Measurements from ENCODE around the gene SDR39U1. TPM values are rescaled to one million over a fixed set of nuclear protein-coding genes. Genes with fewer than 3 reads are reported as not detected.
"Not testable (repeated sequence)": the region's sequence is repeated elsewhere in the genome, so short reads cannot be mapped to it uniquely, and the experiment has no call there.

Gene SDR39U1
- total and polyA plus RNA-seq, 7 donors: 55.7 to 110 (median 63.6) TPM

DNA sequence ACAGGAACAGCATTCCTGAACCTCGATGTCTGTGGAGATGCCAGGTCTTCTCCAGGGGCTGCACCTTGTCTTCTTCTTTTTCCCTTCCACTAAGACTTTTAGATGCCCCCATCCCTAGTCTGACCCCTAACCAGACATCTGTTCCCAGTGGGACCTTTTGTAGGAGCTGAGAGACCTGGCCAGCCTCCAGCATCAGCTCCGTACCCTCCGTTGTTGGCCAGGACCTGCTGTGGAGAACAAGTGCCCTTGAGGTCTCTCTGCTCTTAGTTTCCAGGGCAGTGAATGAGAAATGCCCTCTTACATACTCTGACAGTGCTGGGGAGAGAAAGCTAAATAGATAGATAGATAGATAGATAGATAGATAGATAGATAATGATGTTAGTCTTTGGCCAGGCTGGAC lies 16.8 kb upstream of the SDR39U1 start:
- no peak overlapping the region for H3K27ac ChIP-seq
- H3K4me3 ChIP-seq: no peak overlapping the region
- no peaks in the 10 kb centered on the region for H3K4me1 ChIP-seq
- ATAC-seq: no peak
- peaks cover 0 to 1% (median 0%) of the 10 kb centered on the region in 3 donors for H3K27me3 ChIP-seq (ENCODE audit: insufficient read depth in 3 of 3, low read length in 2 of 3)
- intact Hi-C loops (cut with DNase I): no loop called here
- TF ChIP-seq, protein P1, sequence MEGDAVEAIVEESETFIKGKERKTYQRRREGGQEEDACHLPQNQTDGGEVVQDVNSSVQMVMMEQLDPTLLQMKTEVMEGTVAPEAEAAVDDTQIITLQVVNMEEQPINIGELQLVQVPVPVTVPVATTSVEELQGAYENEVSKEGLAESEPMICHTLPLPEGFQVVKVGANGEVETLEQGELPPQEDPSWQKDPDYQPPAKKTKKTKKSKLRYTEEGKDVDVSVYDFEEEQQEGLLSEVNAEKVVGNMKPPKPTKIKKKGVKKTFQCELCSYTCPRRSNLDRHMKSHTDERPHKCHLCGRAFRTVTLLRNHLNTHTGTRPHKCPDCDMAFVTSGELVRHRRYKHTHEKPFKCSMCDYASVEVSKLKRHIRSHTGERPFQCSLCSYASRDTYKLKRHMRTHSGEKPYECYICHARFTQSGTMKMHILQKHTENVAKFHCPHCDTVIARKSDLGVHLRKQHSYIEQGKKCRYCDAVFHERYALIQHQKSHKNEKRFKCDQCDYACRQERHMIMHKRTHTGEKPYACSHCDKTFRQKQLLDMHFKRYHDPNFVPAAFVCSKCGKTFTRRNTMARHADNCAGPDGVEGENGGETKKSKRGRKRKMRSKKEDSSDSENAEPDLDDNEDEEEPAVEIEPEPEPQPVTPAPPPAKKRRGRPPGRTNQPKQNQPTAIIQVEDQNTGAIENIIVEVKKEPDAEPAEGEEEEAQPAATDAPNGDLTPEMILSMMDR (IDR thresholded peaks at IDR 0.05): no peak
- no peaks in the 10 kb centered on the region for H3K36me3 ChIP-seq (ENCODE audit: insufficient read depth in 1 of 2, low read depth in 1 of 2)
- DNase-seq: no peak
- H3K9me3 ChIP-seq: peaks cover 5% of the 10 kb centered on the region
- 49 to 66% (median 64%) methylated on average over 3 of the region's 3 CpGs for WGBS, 3 donors

DNA sequence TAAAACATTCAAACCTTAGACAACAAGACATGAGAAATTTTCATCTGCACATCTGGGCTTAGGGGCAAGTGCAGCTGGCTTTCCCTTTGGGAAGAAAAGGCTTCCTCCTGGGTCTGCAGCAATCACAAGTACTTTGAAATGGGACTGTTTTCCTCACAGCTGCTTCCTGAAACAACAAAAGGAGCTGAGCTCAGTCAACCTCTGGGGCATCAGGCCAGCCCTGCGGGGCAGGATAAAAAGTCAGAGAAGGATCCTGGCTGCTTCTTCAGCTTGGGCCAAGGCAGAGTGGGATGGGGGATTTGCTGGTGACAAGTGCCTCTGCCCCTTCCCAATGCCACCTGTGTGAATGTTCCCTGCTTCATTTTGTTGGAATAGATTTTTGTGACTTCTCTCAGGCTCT lies 16.2 kb upstream of the SDR39U1 start:
- DNase-seq: no peak
- H3K4me3 ChIP-seq: no peak overlapping the region
- H3K27me3 ChIP-seq (ENCODE audit: insufficient read depth in 3 of 3, low read length in 2 of 3): peaks cover 0 to 1% (median 0%) of the 10 kb centered on the region in 3 donors
- H3K9me3 ChIP-seq: peaks cover 5% of the 10 kb centered on the region
- H3K27ac ChIP-seq: no peak overlapping the region
- H3K36me3 ChIP-seq (ENCODE audit: insufficient read depth in 1 of 2, low read depth in 1 of 2): no peaks in the 10 kb centered on the region
- TF ChIP-seq, protein P1 (IDR thresholded peaks at IDR 0.05): no peak
- 45 to 53% (median 45%) methylated on average over 1 of the region's 1 CpG for WGBS, 3 donors
- no peaks in the 10 kb centered on the region for H3K4me1 ChIP-seq
- no peak for ATAC-seq
- intact Hi-C loops (cut with DNase I): no loop called here

DNA sequence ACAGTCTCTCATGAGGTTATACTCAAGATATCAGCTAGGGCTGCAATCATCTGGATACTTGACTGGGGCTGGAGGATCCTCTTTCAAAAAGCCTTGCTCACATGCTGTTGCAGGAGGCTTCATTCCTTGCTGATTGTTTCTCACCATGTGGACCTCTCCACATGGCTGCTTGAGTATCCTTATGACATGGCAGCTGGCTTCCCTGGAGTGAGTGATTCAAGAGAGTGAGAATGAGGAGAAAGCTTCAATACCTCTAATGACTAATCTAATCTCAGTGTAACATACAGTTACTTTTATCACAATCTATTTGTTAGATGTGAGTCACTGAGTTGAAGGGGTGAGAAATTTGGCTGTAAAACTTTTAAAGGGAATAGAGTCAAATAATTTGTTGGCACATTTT lies 14.4 kb upstream of the SDR39U1 start:
- no peak for ATAC-seq
- H3K27me3 ChIP-seq (ENCODE audit: insufficient read depth in 3 of 3, low read length in 2 of 3): peaks cover 0 to 1% (median 0%) of the 10 kb centered on the region in 3 donors
- TF ChIP-seq, protein P1 (IDR thresholded peaks at IDR 0.05): no peak

DNA sequence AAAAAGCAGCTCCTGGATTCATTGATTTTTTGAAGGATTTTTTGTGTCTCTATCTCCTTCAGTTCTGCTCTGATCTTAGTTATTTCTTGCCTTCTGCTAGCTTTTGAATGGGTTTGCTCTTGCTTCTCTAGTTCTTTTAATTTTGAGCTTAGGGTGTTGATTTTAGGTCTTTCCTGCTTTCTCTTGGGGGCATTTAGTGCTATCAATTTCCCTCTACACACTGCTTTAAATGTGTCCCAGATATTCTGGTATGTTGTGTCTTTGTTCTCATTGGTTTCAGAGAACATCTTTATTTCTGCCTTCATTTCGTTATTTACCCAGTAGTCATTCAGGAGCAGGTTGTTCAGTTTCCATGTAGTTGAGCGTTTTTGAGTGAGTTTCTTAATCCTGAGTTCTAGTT lies 8.3 kb upstream of the SDR39U1 start:
- H3K9me3 ChIP-seq; intact Hi-C loops (cut with DNase I); H3K36me3 ChIP-seq (ENCODE audit: insufficient read depth in 1 of 2, low read depth in 1 of 2); H3K4me1 ChIP-seq; H3K4me3 ChIP-seq; H3K27me3 ChIP-seq (ENCODE audit: insufficient read depth in 3 of 3, low read length in 2 of 3); ATAC-seq; DNase-seq; H3K27ac ChIP-seq: not testable (repeated sequence)
- WGBS, 3 donors: 76 to 88% (median 77%) methylated on average over 2 of the region's 2 CpGs

More for the DNA sequence above, 14.4 kb upstream of the SDR39U1 start:
- Histone ChIP-seq H3K36me3 (ENCODE audit: insufficient read depth in 1 of 2, low read depth in 1 of 2) (no peaks in the 10 kb centered on the region), H3K4me3 (no peak overlapping the region), H3K4me1 (no peaks in the 10 kb centered on the region), H3K9me3 (peaks cover 5% of the 10 kb centered on the region), H3K27ac (no peak overlapping the region)
- DNase-seq: no peak
- intact Hi-C loops (cut with DNase I): no loop called here

DNA sequence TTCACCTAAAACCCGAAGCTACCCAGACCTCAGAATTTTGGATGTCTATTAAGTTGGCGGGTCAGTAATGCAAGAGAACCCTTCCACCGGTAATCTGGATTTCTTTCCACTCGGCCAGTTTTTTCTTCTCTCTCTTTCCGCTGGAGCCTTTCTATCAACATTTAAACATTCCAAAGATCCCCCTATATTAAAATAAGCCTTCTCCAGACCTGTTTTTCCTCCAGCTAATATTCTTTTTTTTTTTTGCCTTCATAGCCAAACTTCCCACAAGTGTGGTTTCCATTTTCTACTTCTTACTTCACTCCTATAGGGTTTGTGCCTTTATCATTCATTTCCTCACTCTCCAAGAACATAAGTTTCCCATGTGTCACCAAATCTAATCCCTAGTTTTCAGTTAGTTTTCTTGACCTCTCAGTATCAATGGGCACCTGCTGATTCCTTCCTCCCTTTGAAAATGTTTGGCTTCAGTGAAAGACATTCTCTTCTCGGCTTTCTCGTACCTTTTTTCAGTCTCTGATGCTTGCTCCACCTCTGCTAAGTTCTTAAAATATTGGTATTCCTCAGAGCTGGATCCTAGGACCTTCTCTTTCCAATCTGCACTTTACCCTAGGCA lies 583 bp upstream of the SDR39U1 start:
- 2 to 6% (median 2%) methylated on average over 7 of the region's 7 CpGs for WGBS, 3 donors
- Histone ChIP-seq H3K4me1 (peaks cover 22% of the 10 kb centered on the region), H3K27ac (peak overlapping the region; percentile 96), H3K4me3 (peak overlapping the region; percentile 79), H3K9me3 (no peaks in the 10 kb centered on the region), H3K27me3 (ENCODE audit: insufficient read depth in 3 of 3, low read length in 2 of 3) (peaks cover 0 to 8% (median 0%) of the 10 kb centered on the region in 3 donors), H3K36me3 (ENCODE audit: insufficient read depth in 1 of 2, low read depth in 1 of 2) (peaks cover 0 to 35% of the 10 kb centered on the region in 2 donors)
- intact Hi-C loops (cut with DNase I): no loop called here
- no peak for ATAC-seq
- TF ChIP-seq, protein P1 (IDR thresholded peaks at IDR 0.05): no peak
- DNase-seq: no peak

All from psoas muscle (tissue), 8 donors.